ENCODE results near the gene GTF2H1.

DNA sequence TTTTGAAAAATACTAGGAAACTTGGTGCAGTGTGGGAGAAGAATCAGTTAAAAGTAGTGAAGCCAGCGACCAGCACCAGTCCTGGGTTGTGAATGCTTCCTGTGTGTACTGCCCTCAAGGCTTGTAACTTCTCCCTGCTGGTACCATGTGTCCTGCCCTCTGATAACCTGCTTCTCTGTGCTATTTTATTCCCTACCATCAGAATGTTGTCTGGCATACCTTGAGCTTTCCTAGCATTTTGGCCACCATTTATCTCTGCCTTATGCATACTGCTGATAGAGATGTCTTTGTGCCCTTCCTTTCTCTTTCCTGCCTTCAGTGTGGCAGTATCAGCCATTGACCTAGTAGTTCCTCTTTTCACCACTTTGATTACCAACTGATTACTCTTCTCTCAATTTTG is 2.0 kb downstream of the GTF2H1 start:
- no peak for TF ChIP-seq CREB1 (IDR thresholded peaks at IDR 0.05; ENCODE audit: low read depth)
- TF ChIP-seq, protein P1, sequence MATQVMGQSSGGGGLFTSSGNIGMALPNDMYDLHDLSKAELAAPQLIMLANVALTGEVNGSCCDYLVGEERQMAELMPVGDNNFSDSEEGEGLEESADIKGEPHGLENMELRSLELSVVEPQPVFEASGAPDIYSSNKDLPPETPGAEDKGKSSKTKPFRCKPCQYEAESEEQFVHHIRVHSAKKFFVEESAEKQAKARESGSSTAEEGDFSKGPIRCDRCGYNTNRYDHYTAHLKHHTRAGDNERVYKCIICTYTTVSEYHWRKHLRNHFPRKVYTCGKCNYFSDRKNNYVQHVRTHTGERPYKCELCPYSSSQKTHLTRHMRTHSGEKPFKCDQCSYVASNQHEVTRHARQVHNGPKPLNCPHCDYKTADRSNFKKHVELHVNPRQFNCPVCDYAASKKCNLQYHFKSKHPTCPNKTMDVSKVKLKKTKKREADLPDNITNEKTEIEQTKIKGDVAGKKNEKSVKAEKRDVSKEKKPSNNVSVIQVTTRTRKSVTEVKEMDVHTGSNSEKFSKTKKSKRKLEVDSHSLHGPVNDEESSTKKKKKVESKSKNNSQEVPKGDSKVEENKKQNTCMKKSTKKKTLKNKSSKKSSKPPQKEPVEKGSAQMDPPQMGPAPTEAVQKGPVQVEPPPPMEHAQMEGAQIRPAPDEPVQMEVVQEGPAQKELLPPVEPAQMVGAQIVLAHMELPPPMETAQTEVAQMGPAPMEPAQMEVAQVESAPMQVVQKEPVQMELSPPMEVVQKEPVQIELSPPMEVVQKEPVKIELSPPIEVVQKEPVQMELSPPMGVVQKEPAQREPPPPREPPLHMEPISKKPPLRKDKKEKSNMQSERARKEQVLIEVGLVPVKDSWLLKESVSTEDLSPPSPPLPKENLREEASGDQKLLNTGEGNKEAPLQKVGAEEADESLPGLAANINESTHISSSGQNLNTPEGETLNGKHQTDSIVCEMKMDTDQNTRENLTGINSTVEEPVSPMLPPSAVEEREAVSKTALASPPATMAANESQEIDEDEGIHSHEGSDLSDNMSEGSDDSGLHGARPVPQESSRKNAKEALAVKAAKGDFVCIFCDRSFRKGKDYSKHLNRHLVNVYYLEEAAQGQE (IDR thresholded peaks at IDR 0.05; ENCODE audit: low read depth) = no peak
- no peak for TF ChIP-seq RAD21 (IDR thresholded peaks at IDR 0.05; ENCODE audit: low read depth)
- TF ChIP-seq, protein P2, sequence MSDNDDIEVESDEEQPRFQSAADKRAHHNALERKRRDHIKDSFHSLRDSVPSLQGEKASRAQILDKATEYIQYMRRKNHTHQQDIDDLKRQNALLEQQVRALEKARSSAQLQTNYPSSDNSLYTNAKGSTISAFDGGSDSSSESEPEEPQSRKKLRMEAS (IDR thresholded peaks at IDR 0.05) = no peak
- TF ChIP-seq EP300 (IDR thresholded peaks at IDR 0.05; ENCODE audit: borderline replicate concordance) = no peak
- TF ChIP-seq YY1 (IDR thresholded peaks at IDR 0.05; ENCODE audit: low read depth) = no peak
- TF ChIP-seq FOXM1 (IDR thresholded peaks at IDR 0.05; ENCODE audit: borderline replicate concordance, low read depth) = no peak
- TF ChIP-seq TCF12 (IDR thresholded peaks at IDR 0.05; ENCODE audit: low read depth) = no peak
- TF ChIP-seq TAF1 (IDR thresholded peaks at IDR 0.05; ENCODE audit: low read depth) = no peak
- no peak for TF ChIP-seq NFIC (IDR thresholded peaks at IDR 0.05)
